GM21381 (cell line): ENCODE measurements around the gene HLF.

Source experiments
- ATAC-seq: cut with Tn5 transposase; IDR thresholded peaks from one replicate; pipeline ENCODE4 v1.9.1; 2021; ENCODE audit warnings: mild to moderate bottlenecking, moderate library complexity; ENCODE audit not compliant: unreplicated experiment

The HLF gene

DNA sequence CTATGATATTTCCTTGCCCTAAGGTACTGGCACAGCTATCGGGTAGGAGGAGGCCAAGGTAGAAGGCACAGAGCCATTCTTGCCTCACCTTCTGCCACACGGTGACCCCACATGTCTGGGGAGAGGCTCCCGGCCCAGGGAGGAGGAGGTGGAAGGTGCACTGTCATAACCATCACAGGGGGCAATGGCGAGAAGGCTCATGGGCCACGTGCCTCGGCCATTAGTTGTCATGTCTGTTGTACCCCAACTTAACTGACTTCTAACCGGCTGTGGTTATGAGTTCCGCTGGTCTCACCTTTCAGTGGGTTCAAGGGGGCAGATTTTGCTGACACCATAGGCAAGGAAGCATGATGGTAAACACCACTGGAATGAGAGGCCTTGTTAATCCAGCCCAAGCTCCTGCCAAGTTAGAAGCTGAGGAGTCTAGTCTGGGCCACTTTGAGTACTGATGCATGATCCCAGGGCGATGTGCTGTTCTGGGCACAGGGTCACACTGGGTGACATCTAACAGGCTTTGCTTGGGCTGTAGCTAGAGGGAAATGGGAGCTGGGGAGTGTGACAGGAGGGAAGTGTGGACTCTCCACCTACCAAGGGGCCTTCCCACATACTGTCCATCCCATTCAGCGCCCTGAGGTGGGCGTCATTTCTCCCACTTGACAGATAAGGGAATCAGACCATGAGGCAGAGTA, 39.6 kb downstream of the HLF start:
- ATAC-seq = no peak

DNA sequence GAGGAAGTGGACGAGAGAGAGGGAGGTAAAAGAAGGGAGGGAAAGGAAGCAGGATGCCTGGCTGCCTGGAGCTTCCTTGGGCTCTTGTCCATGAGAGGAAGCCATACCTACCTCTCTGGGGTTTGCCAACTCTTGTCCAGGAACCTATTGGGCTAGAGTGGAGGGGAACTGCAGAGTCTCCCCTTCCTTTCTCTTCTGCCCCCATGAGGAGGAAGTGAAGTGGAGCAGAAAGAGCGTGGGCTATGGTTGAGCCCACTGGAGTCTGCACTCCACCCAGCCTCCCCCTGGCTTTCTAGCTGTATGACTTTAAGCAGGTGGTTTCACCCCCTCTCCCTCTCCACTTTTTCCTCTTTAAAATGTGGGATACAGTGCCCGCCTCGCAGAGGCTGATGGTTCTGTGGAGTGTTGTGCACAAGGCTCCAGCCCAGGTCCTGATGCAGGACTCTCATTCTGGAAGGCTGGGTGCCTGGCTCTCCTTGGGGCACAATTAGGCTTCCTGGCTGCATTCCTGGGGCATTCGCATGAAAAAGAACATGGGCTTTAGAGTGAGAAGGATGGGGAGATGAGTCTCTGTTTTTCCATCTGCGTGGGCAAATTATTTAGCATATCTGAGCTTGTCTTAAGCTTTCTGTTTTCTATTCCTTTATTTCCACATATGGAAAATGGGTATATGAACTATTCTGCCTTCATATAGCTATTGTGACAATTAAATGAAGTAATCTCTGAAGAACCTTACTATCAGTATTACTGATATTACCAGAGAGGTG, 40.7 kb downstream of the HLF start:
- ATAC-seq = no peak

DNA sequence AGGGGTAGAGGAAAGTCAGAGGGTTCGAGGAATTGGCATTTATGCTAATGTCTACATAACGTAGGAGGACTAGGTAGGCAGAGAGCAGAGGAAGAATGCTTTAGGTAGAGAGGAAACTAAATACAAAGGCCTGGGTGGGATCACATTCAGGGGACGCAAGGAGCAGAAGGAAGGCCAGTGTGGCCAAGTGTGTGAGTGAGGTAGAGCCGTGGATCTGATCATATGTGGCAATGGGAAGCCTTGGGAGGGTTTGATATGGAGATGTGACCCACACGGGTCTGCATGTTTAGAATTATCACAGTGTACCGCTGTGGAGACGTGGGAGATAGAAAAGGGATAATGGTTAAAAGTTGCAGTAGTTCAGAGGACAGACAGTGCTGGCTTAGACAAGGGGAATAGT, 43.1 kb downstream of the HLF start:
- ATAC-seq = no peak

DNA sequence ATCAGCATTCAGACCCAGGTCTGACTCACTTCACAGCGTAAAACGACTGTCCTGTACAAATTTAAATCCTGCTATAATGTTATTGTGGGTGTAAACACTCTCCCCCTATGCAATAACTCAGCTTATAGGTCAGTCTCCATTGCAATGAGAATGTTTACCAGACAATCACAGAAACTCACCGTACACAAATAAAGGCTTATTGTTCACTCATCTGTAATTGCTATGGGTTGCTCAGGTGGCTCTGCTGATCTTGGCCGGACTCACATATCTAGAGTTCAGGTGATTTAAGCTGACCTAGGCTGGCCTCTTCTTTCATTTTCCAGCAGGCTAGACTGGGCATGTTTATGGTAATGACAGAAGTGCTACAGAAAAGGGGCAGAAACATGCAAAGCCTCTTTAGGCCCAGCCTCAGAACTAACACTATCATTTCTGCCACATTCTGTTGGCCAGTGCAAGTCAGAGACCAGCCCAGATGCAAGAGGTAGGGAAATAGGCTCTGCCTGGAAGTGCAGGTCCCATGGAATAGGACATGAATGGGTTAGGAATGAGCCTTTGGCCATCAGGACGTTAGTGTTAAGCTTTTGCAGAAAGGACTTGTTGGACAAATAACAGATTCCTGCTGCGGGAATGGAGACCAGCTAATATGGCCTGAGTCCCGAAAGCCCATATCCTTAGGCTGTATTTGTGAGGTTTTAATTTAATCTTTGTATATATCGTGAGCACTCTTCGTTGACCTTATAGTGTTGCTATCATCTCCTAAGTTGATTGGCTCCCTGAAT, 44.0 kb downstream of the HLF start:
- ATAC-seq = no peak

DNA sequence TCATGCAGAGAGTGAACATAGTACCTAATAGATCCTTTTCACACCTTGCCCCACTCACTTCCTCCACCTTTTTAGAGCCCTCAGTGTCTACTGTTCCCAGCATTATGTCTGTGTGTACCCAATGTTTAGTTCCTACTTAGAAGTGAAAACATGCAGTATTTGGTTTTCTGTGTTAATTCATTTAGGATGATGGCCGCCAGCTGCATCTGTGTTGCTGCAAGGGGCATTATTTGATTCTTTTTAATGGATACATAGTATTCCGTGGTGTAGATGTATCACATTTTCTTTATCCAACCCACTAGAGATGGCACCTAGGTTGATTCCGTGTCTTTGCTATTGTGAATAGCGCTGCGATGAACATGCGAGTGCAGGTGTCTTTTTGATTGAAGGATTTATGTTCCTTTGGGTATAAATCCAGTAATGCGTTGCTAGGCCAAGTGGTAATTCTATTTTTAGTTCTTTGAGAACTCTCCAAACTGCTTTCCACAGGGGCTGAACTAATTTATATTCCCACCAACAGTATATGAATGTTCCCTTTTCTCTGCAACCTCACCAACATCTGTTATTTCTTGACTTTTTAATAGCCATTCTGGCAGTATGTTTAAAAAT, 47.1 kb downstream of the HLF start:
- no peak for ATAC-seq

DNA sequence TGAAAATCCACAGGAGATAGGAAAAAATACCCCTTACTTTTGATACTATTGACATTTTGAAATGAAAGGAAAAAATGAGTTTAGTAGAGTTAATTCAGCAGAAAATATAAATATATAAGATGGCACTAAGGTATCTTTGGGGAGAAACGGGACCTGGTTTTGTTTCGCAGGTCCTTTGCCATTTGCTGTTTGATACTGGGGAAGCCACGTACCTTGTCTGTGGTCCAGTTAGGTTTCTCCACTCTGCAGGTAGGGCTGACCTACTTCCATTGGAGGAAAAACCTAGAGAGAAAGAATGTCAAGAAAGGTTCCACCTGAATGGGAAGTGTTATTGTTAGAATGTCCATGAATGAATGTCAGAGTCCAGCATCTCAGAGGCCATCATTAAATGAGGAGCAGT, 48.1 kb downstream of the HLF start:
- ATAC-seq = no peak

DNA sequence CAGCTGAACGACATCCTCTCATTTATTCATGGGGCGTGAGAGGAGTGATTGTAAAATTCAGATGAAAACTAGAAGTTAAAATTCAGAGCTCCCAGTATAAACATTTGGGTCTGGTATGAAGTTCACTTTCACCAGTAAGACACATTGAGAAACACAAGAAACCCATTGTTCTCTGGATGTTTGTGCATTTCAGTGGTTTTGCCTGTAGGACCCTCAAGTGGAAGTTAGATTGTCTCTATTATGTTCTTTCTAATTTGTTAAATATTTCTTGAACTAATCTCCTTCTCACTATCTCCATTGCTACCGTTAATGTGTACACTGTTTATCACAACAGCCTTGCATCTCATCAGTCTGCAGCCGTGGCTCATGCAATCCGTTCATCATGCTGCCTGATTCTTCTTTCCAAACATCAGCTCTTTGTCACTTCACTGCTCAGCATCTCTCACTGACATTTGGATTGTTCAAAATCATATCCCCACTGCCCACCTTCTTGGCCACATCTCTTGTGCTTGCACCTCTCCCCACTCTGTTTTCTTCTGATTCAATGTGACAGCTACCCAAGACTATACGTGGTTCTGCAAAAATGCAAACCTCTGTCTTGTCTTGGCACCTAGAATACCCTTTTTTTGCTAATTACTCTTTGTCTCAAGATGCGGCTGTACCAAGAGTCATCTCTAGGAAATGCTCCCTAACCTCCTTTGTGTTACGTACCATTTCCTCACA, 49.5 kb downstream of the HLF start:
- no peak for ATAC-seq

DNA sequence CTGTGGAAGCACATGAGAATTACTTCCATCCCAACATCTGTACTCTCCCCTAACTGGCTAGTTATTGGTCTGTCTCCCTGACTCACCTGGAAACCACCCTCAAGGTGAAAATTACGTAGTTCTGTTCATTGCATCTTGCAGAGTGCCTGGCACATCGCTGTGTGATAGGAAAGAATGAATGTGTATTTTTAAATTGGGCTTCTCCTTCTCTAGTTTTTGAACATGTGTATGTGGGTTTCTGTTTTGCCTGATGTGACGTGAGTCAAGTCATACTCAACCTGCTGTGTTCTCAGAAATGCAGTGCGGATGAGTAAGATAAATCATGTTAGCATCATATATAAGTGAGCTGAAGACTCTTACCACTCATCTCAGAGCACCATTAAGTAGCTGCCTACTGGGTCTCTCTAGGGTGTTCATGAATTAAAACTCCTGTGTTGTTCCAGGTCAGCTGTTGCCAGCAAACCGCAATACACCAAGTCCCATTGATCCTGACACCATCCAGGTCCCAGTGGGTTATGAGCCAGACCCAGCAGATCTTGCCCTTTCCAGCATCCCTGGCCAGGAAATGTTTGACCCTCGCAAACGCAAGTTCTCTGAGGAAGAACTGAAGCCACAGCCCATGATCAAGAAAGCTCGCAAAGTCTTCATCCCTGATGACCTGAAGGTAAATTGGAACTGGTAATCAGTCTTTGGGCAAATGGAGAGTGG, 50.2 kb downstream of the HLF start:
- ATAC-seq = no peak

DNA sequence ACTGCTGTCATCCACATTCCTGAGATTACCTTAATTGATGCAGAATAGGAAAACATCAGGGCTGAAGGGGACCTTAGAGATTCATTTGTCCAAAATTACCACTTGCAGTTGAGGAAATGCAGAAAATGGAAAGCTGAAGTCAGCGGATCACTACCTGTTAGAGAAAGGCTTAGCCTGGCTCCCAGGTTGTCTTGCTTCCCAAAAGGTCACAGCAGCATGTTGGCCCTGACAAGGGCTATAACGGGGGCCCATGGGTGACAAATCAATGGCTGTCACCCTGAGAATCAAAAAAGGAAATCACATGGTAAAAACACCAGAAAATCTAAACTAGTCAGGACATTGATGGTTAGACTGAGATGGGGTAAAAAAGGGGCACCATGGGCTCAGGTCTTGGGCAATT, 51.7 kb downstream of the HLF start:
- no peak for ATAC-seq

DNA sequence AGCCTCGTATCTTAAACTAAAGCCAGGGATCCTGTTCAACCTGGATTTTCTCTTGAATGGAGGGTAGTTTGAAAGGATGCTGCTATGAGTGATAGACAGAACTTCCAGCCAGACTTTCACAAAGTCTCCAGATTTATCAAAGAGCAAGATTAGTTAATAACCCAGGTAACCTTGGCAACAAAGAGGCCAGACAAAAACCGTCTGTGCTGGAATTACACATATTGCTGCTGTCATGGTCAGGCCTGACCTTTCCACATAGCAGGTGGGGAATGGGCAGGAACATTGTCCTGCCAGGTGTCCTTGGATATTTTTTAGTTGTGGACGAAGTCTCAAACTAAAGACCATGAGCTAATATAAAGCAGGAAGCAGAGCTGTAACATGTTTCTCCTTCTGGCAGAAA, 52.5 kb downstream of the HLF start:
- ATAC-seq = no peak

DNA sequence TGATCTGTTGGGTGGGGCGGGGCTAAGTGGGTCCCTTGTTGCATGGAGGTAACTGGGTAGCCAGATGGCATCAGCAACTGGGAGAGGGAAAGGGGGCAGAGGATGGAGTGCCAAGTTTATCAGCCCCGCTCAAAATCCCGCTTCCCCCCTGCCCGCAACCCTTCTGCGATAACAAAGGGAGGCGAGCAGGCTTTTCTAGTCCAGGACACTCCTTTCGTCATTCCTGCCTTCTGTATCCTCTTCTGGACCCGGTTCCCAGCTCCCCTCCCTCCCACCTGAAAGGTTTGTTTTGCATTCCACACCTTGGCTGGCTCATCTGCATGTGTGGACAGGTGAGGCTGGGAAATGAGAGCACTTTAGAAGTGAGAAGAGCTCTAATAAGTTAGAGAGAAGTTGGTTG, 53.3 kb downstream of the HLF start:
- ATAC-seq = no peak

DNA sequence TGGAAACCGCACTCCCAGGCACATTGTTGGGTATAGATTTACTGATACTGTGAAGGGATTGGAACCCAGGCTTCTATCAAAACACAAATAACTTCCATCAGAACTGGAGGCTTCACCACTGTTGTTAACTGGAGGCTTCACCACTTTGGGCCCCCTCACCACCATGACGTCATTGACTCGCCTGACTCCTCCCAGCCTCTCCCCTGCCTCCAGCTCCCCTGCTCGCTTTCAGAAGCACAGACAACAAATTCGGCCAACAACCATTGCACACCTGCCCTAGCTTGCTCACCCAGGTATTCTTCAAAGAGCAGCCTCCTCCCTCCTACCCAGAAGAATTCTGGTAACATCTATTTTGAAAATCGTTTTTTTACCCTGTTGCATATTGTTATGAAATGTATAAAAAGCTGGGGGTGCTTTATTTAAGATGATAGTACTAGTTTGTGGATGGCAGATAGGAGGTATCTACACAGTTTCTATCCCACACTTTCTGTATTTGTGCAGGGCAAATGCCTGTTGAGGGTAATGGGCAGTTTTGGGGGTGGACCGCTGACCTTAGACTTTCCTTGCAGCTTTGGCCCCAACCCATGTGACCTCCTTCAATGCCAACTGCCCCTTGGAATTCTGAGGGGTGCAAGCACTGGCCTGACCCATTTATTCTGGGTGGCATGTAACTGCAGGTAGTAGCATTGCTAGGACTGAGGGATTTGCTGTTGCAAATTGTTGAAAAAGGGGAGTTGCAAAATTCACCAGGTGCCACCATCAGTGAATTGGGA, 54.1 kb downstream of the HLF start:
- no peak for ATAC-seq

DNA sequence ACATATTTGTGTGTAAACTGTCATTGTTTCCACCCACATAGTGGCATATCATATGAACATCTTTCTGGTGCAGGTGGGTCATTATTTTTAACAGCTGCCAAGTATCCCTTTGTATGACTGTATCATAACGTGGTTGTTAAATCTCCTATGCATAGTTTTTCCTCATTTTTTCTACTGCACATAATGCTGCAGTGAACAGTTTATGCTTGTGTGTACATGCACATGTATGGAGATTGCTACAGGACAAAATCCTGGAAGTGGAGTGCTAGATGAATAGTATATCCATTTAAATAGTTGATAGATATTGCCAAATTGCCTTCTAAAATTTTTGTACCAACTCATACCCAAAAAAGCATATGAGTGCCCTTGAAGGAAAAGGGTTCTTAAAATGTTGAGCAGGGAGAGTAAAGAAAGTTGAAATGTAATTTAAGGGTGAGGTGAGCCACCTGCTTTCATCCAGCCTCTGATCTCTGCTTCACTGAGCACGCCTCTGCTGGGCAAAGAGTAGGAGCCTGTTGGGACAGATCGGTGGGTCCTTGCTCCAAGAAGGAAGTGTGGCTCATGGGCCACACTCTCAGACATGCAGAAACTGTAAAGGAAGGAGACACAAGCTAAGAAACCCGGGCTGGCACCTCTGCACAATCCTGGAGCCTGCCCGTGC, 55.3 kb downstream of the HLF start:
- ATAC-seq = no peak

DNA sequence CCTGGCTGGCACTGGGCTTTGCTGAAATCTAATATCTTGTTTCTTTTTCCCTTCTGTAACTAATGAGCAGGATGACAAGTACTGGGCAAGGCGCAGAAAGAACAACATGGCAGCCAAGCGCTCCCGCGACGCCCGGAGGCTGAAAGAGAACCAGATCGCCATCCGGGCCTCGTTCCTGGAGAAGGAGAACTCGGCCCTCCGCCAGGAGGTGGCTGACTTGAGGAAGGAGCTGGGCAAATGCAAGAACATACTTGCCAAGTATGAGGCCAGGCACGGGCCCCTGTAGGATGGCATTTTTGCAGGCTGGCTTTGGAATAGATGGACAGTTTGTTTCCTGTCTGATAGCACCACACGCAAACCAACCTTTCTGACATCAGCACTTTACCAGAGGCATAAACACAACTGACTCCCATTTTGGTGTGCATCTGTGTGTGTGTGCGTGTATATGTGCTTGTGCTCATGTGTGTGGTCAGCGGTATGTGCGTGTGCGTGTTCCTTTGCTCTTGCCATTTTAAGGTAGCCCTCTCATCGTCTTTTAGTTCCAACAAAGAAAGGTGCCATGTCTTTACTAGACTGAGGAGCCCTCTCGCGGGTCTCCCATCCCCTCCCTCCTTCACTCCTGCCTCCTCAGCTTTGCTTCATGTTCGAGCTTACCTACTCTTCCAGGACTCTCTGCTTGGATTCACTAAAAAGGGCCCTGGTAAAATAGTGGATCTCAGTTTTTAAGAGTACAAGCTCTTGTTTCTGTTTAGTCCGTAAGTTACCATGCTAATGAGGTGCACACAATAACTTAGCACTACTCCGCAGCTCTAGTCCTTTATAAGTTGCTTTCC, 56.0 kb downstream of the HLF start:
- ATAC-seq = no peak

DNA sequence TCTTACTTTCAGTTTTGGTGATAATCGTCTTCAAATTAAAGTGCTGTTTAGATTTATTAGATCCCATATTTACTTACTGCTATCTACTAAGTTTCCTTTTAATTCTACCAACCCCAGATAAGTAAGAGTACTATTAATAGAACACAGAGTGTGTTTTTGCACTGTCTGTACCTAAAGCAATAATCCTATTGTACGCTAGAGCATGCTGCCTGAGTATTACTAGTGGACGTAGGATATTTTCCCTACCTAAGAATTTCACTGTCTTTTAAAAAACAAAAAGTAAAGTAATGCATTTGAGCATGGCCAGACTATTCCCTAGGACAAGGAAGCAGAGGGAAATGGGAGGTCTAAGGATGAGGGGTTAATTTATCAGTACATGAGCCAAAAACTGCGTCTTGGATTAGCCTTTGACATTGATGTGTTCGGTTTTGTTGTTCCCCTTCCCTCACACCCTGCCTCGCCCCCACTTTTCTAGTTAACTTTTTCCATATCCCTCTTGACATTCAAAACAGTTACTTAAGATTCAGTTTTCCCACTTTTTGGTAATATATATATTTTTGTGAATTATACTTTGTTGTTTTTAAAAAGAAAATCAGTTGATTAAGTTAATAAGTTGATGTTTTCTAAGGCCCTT, 56.8 kb downstream of the HLF start:
- no peak for ATAC-seq

DNA sequence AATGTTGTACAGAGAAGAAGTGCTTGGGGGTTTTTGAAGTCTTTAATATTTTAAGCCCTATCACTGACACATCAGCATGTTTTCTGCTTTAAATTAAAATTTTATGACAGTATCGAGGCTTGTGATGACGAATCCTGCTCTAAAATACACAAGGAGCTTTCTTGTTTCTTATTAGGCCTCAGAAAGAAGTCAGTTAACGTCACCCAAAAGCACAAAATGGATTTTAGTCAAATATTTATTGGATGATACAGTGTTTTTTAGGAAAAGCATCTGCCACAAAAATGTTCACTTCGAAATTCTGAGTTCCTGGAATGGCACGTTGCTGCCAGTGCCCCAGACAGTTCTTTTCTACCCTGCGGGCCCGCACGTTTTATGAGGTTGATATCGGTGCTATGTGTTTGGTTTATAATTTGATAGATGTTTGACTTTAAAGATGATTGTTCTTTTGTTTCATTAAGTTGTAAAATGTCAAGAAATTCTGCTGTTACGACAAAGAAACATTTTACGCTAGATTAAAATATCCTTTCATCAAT, 57.8 kb downstream of the HLF start:
- no peak for ATAC-seq

DNA sequence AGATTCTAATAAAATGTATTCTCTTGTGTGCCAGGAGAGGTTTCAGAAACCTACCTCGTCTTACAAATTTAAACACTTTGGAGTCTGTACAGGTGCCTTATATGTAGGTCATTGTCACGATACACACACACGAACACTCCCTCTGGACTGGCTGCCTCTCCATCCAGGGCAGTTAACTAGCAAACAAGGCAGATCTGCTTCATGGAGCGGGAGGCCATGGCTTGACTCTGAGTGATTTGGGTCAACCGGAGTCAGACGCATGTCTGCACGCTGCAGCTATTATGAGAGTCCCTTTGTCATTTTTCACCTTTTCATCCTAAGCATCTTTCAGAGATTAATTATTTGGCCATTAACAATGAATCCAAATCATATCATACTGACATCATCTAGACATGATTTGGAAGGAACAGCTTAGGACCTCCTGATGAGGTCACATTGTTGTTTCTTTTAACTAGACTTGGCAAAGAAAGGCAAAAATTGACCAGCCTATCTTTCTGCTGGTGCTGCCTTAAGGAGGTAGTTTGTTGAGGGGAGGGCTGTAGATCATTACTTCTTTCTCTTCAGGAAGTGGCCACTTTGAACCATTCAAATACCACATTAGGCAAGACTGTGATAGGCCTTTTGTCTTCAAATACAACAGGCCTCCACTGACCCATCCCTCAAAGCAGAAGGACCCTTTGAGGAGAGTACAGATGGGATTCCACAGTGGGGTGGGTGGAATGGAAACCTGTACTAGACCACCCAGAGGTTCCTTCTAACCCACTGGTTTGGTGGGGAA, 58.9 kb downstream of the HLF start:
- ATAC-seq = no peak
